Tibial artery (tissue), 4 donors: ENCODE data around the gene SEC22A.

Source experiments
- DNase-seq, 2 donors: peaks; one replicate each; pipeline ENCODE4 v3.0.0-alpha.2; 2019
- H3K27ac ChIP-seq, 2 donors: fragments of 200-600 bp; sonication (generic) in 1 of 2; 1 replicate in 1 of 2; 2 replicates in 1 of 2; pipeline ENCODE4 v1.5.1; 2018 to 2019; ENCODE audit warnings: mild to moderate bottlenecking in 1 of 2
- H3K27me3 ChIP-seq, 2 donors: fragments of 200-600 bp; sonication (generic) in 1 of 2; one replicate each; pipeline versions ENCODE4 v1.5.1 to v1.6.0; 2016 to 2019
- H3K36me3 ChIP-seq, 3 donors: fragments of 200-600 bp; sonication (generic) in 2 of 3; one replicate each; pipeline ENCODE4 v1.5.1; 2016 to 2019; ENCODE audit warnings: mild to moderate bottlenecking in 2 of 3
- H3K4me1 ChIP-seq, 4 donors: fragments of 200-600 bp; sonication (generic) in 2 of 4; 1 replicate in 3 of 4; 2 replicates in 1 of 4; pipeline ENCODE4 v1.5.1; 2016 to 2019
- H3K4me3 ChIP-seq, 2 donors: fragments of 200-600 bp; sonication (generic) in 1 of 2; 1 replicate in 1 of 2; 2 replicates in 1 of 2; pipeline ENCODE4 v1.5.1; 2018 to 2019; ENCODE audit warnings: mild to moderate bottlenecking in 2 of 2
- H3K9me3 ChIP-seq, 3 donors: fragments of 200-600 bp; sonication (generic) in 1 of 3; one replicate each; pipeline ENCODE4 v1.5.1; 2016 to 2019
- intact Hi-C: fragments of 100-400 bp; cut with DNase I; formaldehyde crosslinking; loops from one replicate; pipeline ENCODE4 v1.15.0; 2023; ENCODE audit warnings: low total_unique reads
- TF ChIP-seq, protein P1 (sequence below), 2 experiments: fragments of 200-600 bp in 1 of 2; fragments of 450-650 bp in 1 of 2; IDR thresholded peaks; one replicate each; pipeline ENCODE4 v1.5.1; 2017 to 2019; ENCODE audit warnings: antibody characterized with exemption in 2 of 2, mild to moderate bottlenecking in 1 of 2, moderate library complexity in 1 of 2

SEC22A gene

DNA sequence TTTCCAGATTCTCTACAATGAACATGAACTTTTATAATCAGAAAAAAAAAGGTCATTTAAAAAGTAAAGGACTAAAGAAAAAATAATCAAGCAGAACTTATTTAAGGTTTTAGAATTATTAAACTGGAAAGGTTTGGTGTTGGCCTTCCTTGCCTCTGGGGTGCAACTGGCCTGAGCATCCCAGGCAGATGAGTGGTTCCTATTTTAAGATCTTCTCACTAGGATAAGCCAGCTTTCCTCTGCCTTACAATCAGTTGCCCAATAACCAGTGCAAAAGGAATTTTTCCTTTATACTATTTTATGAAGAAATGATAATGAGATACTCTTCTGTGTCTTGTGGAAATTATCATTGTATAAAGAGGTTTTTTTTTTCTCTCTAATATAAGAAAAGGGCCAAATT, 56.6 kb downstream of the SEC22A start:
- H3K4me3 ChIP-seq, result no peak overlapping the region
- intact Hi-C loops, result loop anchor here (5.0 kb wide), 2 partner anchors 231 to 316 kb away; partner anchors contain the start of gene SEMA5B
- H3K27me3 ChIP-seq, result no peaks in the 10 kb centered on the region
- H3K27ac ChIP-seq, result no peak overlapping the region
- H3K36me3 ChIP-seq, result peaks cover 0 to 6% (median 4%) of the 10 kb centered on the region in 3 donors
- H3K4me1 ChIP-seq, result no peaks in the 10 kb centered on the region
- DNase-seq, result no peak
- H3K9me3 ChIP-seq, result no peaks in the 10 kb centered on the region
- TF ChIP-seq, protein P1, sequence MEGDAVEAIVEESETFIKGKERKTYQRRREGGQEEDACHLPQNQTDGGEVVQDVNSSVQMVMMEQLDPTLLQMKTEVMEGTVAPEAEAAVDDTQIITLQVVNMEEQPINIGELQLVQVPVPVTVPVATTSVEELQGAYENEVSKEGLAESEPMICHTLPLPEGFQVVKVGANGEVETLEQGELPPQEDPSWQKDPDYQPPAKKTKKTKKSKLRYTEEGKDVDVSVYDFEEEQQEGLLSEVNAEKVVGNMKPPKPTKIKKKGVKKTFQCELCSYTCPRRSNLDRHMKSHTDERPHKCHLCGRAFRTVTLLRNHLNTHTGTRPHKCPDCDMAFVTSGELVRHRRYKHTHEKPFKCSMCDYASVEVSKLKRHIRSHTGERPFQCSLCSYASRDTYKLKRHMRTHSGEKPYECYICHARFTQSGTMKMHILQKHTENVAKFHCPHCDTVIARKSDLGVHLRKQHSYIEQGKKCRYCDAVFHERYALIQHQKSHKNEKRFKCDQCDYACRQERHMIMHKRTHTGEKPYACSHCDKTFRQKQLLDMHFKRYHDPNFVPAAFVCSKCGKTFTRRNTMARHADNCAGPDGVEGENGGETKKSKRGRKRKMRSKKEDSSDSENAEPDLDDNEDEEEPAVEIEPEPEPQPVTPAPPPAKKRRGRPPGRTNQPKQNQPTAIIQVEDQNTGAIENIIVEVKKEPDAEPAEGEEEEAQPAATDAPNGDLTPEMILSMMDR (IDR thresholded peaks at IDR 0.05), result no peak

DNA sequence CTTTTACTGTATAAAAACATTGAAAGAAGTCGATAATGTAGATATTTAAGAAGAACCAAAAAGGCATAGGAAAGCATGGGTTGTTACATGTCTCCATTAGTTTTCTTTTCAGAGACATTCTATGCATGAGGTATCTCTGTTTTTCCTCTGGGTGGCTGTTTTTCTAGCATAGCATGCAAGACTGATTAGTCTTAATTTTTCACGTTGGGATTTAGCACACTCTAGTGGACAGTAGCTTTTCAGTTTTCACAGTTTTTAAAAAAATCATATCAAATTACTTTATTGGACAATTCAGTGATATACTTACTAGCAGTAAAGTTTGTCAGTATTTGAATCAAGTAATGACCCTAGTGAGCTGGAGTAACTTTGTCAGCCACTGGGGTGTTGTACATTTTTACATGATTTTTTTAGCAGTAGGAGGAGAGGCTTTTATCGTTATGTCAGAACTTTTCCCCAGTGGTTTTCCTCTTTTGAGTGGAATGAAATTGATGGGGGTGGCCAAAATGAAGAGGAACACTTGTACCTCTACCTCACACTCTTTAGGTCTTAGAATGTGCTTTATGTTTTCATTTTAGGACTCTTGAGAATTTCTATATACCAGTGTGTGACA, 57.2 kb downstream of the SEC22A start:
- intact Hi-C loops, result loop anchor here (5.0 kb wide), 2 partner anchors 232 to 317 kb away; partner anchors contain the start of gene SEMA5B
- DNase-seq, result no peak
- H3K27ac ChIP-seq, result no peak overlapping the region
- H3K27me3 ChIP-seq, result no peaks in the 10 kb centered on the region
- H3K4me3 ChIP-seq, result no peak overlapping the region
- H3K4me1 ChIP-seq, result no peaks in the 10 kb centered on the region
- TF ChIP-seq, protein P1 (IDR thresholded peaks at IDR 0.05), result peak; percentile 71 to 76
- H3K9me3 ChIP-seq, result no peaks in the 10 kb centered on the region
- H3K36me3 ChIP-seq, result peaks cover 0 to 7% (median 6%) of the 10 kb centered on the region in 3 donors

DNA sequence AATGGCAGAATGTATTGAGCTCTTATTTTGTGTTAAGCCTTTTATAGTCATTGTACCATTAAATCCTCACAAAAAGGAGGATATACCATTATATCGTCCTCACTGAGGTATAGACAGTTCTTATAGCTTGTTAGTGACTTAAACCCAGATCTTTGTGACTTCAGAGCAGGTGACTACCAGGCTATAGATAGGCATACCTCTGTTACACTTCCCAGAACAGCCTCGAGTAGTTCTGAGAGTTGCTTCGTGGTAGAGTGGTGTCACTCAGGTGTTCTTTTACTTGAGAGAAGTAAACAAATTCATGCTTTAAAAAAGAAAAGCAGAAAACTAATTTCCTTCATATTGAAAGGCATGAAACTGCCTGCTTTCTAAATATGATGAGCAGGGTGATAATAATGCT, 59.9 kb downstream of the SEC22A start:
- intact Hi-C loops, result no loop called here
- peaks cover 0 to 7% (median 6%) of the 10 kb centered on the region in 3 donors for H3K36me3 ChIP-seq
- no peak overlapping the region for H3K4me3 ChIP-seq

DNA sequence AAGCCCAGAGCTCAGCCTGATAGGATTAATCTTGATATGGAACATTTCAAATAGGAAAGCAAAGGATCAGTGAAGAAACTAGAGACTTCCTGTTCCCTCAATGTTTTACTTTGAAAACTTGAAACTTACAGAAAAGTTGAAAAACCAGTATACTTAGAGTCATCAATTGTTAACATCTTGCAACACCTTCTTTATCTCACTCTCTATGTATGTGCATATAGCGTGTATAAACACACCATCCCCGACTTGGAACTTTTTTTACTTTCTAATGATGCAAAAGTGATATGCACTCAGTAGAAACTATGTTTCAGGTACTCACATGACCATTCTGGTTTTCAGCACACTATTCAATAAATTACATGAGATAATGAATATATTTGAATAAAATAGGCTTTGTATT, 60.5 kb downstream of the SEC22A start:
- no peaks in the 10 kb centered on the region for H3K9me3 ChIP-seq
- H3K27ac ChIP-seq, result no peak overlapping the region
- H3K27me3 ChIP-seq, result no peaks in the 10 kb centered on the region
- DNase-seq, result no peak
- no peaks in the 10 kb centered on the region for H3K4me1 ChIP-seq
- no peak overlapping the region for H3K4me3 ChIP-seq
- H3K36me3 ChIP-seq, result peaks cover 0 to 7% (median 6%) of the 10 kb centered on the region in 3 donors
- intact Hi-C loops, result no loop called here
- TF ChIP-seq, protein P1 (IDR thresholded peaks at IDR 0.05), result no peak

More for the DNA sequence above, 59.9 kb downstream of the SEC22A start:
- TF ChIP-seq, protein P1 (IDR thresholded peaks at IDR 0.05), result no peak
- Histone ChIP-seq H3K27me3 (no peaks in the 10 kb centered on the region), H3K9me3 (no peaks in the 10 kb centered on the region), H3K27ac (no peak overlapping the region), H3K4me1 (no peaks in the 10 kb centered on the region)
- DNase-seq, result no peak

DNA sequence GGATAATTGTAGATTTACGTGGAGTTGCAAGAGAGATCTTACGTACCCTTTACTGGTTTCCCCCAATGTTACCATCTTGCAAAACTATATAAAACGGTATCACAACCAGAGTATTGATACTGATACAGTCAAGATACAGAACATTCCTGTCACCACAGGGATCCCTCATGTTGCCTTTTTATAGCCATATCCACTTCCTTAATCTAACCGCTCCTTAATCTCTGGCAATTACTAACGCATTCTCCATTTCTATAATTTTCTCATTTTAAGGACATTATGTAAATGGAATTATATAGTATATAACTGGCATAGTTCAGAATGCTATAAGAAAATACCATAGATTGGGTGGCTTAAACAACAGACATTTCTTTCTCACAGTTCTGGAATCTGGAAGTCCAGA, 61.1 kb downstream of the SEC22A start:
- no peak overlapping the region for H3K27ac ChIP-seq
- intact Hi-C loops, result no loop called here
- no peaks in the 10 kb centered on the region for H3K4me1 ChIP-seq
- no peak for DNase-seq
- no peaks in the 10 kb centered on the region for H3K9me3 ChIP-seq
- no peaks in the 10 kb centered on the region for H3K27me3 ChIP-seq
- H3K36me3 ChIP-seq, result peaks cover 0 to 7% (median 6%) of the 10 kb centered on the region in 3 donors
- TF ChIP-seq, protein P1 (IDR thresholded peaks at IDR 0.05), result no peak
- H3K4me3 ChIP-seq, result no peak overlapping the region
